T-cell (primary cell): Measurements from ENCODE around the gene IL1RAP. TPM values are rescaled to one million over a fixed set of nuclear protein-coding genes. Genes with fewer than 3 reads are reported as not detected.

Experiments used
- ATAC-seq, 4 experiments: fragments of 200-7000 bp in 3 of 4; fragments of 150-1000 bp in 1 of 4; cut with Tn5 transposase; replicated peaks in 1 of 4; 1 replicate in 3 of 4; 2 replicates in 1 of 4; pipeline ENCODE4 v1.10.0; 2021; ENCODE audit warnings: moderate library complexity in 3 of 4, mild to moderate bottlenecking in 2 of 4, moderate number of reproducible peaks in 1 of 4
- CTCF ChIA-PET, 2 donors: fragments of 300-600 bp; sonication (Branson Sonifier 250); formaldehyde crosslinking; loops; one replicate each; lab custom pipeline; 2022; ENCODE audit warnings: antibody characterized with exemption in 2 of 2; lab: Charles Lee
- POLR2A ChIA-PET, 2 donors: fragments of 300-600 bp; sonication (Branson Sonifier 250); formaldehyde crosslinking; loops; one replicate each; lab custom pipeline; 2022; ENCODE audit warnings: antibody characterized with exemption in 2 of 2; lab: Charles Lee
- DNase-seq, 35 experiments: peaks; one replicate each; pipeline versions ENCODE4 v3.0.0 to v3.0.0-alpha.2; 2013 to 2023
- H3K27ac ChIP-seq: one replicate; pipeline ENCODE4 v1.5.1; 2013; ENCODE audit warnings: low read length
- H3K27me3 ChIP-seq, 2 experiments: replicated peaks in 1 of 2; 1 replicate in 1 of 2; 2 replicates in 1 of 2; pipeline versions ENCODE4 v1.6.1 to v1.7.0; 2013; ENCODE audit warnings: low read length in 1 of 2, mixed read lengths in 1 of 2; ENCODE audit not compliant: control insufficient read depth in 2 of 2, insufficient read depth in 2 of 2; ENCODE audit errors: extremely low read depth in 1 of 2
- H3K36me3 ChIP-seq, 2 donors: 1 replicate in 1 of 2; 2 replicates in 1 of 2; pipeline versions ENCODE4 v1.6.1 to v1.7.0; 2013; ENCODE audit warnings: low read length in 1 of 2; ENCODE audit not compliant: control insufficient read depth in 2 of 2, insufficient read depth in 1 of 2; ENCODE audit errors: extremely low read depth in 1 of 2
- H3K4me1 ChIP-seq, 2 experiments: 1 replicate in 1 of 2; 2 replicates in 1 of 2; pipeline versions ENCODE4 v1.6.1 to v1.7.0; 2013; ENCODE audit warnings: low read length in 2 of 2, mixed read lengths in 1 of 2; ENCODE audit not compliant: insufficient read depth in 2 of 2, control insufficient read depth in 1 of 2; ENCODE audit errors: extremely low read depth in 1 of 2
- H3K4me3 ChIP-seq, 2 donors: 1 replicate in 1 of 2; 2 replicates in 1 of 2; pipeline versions ENCODE4 v1.5.1 to v1.7.0; 2013; ENCODE audit warnings: mild to moderate bottlenecking in 2 of 2, low read length in 1 of 2, moderate library complexity in 1 of 2; ENCODE audit not compliant: control insufficient read depth in 1 of 2; ENCODE audit errors: extremely low read depth in 1 of 2
- H3K9me3 ChIP-seq: 2 replicates; pipeline ENCODE4 v1.7.0; 2013
- H3K27ac Mint-ChIP-seq, 2 donors: one replicate each; pipeline ENCODE4 v1.8.0; 2020 to 2021; ENCODE audit warnings: mild to moderate bottlenecking in 2 of 2, mixed read lengths in 2 of 2
- H3K27me3 Mint-ChIP-seq, 2 donors: one replicate each; pipeline ENCODE4 v1.8.0; 2021 to 2022; ENCODE audit warnings: mixed read lengths in 2 of 2
- H3K36me3 Mint-ChIP-seq: one replicate; pipeline ENCODE4 v1.8.0; 2021; ENCODE audit warnings: mixed read lengths
- H3K4me1 Mint-ChIP-seq, 3 donors: one replicate each; pipeline ENCODE4 v1.8.0; 2020 to 2022; ENCODE audit warnings: mixed read lengths in 3 of 3, mild to moderate bottlenecking in 1 of 3
- H3K4me3 Mint-ChIP-seq, 3 donors: one replicate each; pipeline ENCODE4 v1.8.0; 2020 to 2022; ENCODE audit warnings: mild to moderate bottlenecking in 3 of 3, mixed read lengths in 3 of 3, moderate library complexity in 3 of 3
- H3K9me3 Mint-ChIP-seq, 3 donors: one replicate each; pipeline ENCODE4 v1.8.0; 2020 to 2022; ENCODE audit warnings: mixed read lengths in 3 of 3
- WGBS: methylation state at CpG from one replicate; pipeline ENCODE4 v1.1.5; 2013; ENCODE audit warnings: missing lambda C conversion rate; ENCODE audit not compliant: insufficient coverage; 5-methylcytosine and 5-hydroxymethylcytosine counted together
- total RNA-seq, 35 experiments: library from RNA in 6 of 35; stranded (reverse) in 6 of 35; fragments of 120-200 nt in 1 of 35; gene quantifications; one replicate each; pipeline versions ENCODE4 v1.2.1 to v1.2.4 and lab custom pipeline; 2013 to 2026

Gene IL1RAP
- total RNA-seq, 5 donors from 2014 or later (not counting 1 experiment from before 2014, with no cell fraction given) = 8.6 to 14.5 (median 9.9) TPM

GRCh38 chr3:190558316-190558715, 44.4 kb downstream of the IL1RAP start:
- Mint-ChIP-seq H3K4me3 (no peak overlapping the region), H3K9me3 (no peaks in the 10 kb centered on the region), H3K4me1 (peaks cover 0 to 8% (median 2%) of the 10 kb centered on the region in 3 donors), H3K27me3 (no peaks in the 10 kb centered on the region), H3K36me3 (peaks cover 47% of the 10 kb centered on the region), H3K27ac (no peak overlapping the region)
- no peak for DNase-seq
- Histone ChIP-seq H3K4me3 (no peak overlapping the region), H3K4me1 (no peaks in the 10 kb centered on the region), H3K27ac (no peak overlapping the region), H3K27me3 (no peaks in the 10 kb centered on the region), H3K9me3 (peaks cover 5% of the 10 kb centered on the region), H3K36me3 (no peaks in the 10 kb centered on the region)
- CTCF ChIA-PET = no interaction called here
- no peak for ATAC-seq
- no CpG with 5 or more reads among the region's 1 CpG for WGBS
- POLR2A ChIA-PET = interaction anchor here in 1 of 2 donors (0.7 kb wide), 1 partner anchor 181 kb away, joined by 3 read pairs; no protein-coding TSS in a partner anchor

- Mint-ChIP-seq H3K27me3 (no peaks in the 10 kb centered on the region), H3K27ac (no peak overlapping the region), H3K9me3 (no peaks in the 10 kb centered on the region), H3K4me3 (no peak overlapping the region), H3K36me3 (peaks cover 50% of the 10 kb centered on the region), H3K4me1 (peaks cover 0 to 10% (median 2%) of the 10 kb centered on the region in 3 donors)
- ChIA-PET CTCF (no interaction called here), POLR2A (no interaction called here)
- Histone ChIP-seq H3K9me3 (peaks cover 5% of the 10 kb centered on the region), H3K4me3 (no peak overlapping the region), H3K27ac (no peak overlapping the region), H3K27me3 (no peaks in the 10 kb centered on the region), H3K36me3 (no peaks in the 10 kb centered on the region), H3K4me1 (no peaks in the 10 kb centered on the region)
- no CpG with 5 or more reads among the region's 2 CpGs for WGBS
- DNase-seq (no peak), ATAC-seq (no peak)
These were observed 44.9 kb downstream of the IL1RAP start for GRCh38 chr3:190558796-190559195.

- no peaks in the 10 kb centered on the region for H3K4me1 ChIP-seq
- H3K4me1 Mint-ChIP-seq = peaks cover 0 to 10% (median under 1%) of the 10 kb centered on the region in 3 donors
- H3K27me3 ChIP-seq = no peaks in the 10 kb centered on the region
- H3K36me3 ChIP-seq = no peaks in the 10 kb centered on the region
- H3K9me3 ChIP-seq = peaks cover 5% of the 10 kb centered on the region
- ChIA-PET CTCF (no interaction called here), POLR2A (no interaction called here)
- peaks cover 58% of the 10 kb centered on the region for H3K36me3 Mint-ChIP-seq
- ATAC-seq (no peak), DNase-seq (no peak)
- no peak overlapping the region for H3K27ac Mint-ChIP-seq
- H3K4me3 Mint-ChIP-seq = no peak overlapping the region
- no peaks in the 10 kb centered on the region for H3K27me3 Mint-ChIP-seq
- H3K27ac ChIP-seq = no peak overlapping the region
- H3K9me3 Mint-ChIP-seq = no peaks in the 10 kb centered on the region
- 93% methylated on average over 4 of the region's 11 CpGs for WGBS
- no peak overlapping the region for H3K4me3 ChIP-seq
These were observed 46.4 kb downstream of the IL1RAP start for GRCh38 chr3:190560013-190560895.

GRCh38 chr3:190562866-190563510, 49.1 kb downstream of the IL1RAP start:
- H3K27me3 ChIP-seq = no peaks in the 10 kb centered on the region
- ATAC-seq (no peak), DNase-seq (no peak)
- peaks cover 0 to 3% of the 10 kb centered on the region in 2 donors for H3K36me3 ChIP-seq
- Mint-ChIP-seq H3K4me3 (no peak overlapping the region), H3K27ac (no peak overlapping the region), H3K27me3 (no peaks in the 10 kb centered on the region), H3K4me1 (peaks cover 2 to 10% (median 4%) of the 10 kb centered on the region in 3 donors), H3K9me3 (no peaks in the 10 kb centered on the region), H3K36me3 (peaks cover 53% of the 10 kb centered on the region)
- POLR2A ChIA-PET = no interaction called here
- H3K4me3 ChIP-seq = no peak overlapping the region
- no peaks in the 10 kb centered on the region for H3K4me1 ChIP-seq
- WGBS = 100% methylated on average over 1 of the region's 3 CpGs
- CTCF ChIA-PET = no interaction called here
- no peak overlapping the region for H3K27ac ChIP-seq
- H3K9me3 ChIP-seq = peaks cover 5% of the 10 kb centered on the region

GRCh38 chr3:190564175-190564574, 50.3 kb downstream of the IL1RAP start:
- ChIA-PET CTCF (no interaction called here), POLR2A (no interaction called here)
- H3K36me3 Mint-ChIP-seq = peaks cover 54% of the 10 kb centered on the region
- DNase-seq (no peak), ATAC-seq (no peak)
- no peak overlapping the region for H3K27ac Mint-ChIP-seq
- H3K4me1 Mint-ChIP-seq = peaks cover 2 to 10% (median 4%) of the 10 kb centered on the region in 3 donors
- Histone ChIP-seq H3K4me1 (no peaks in the 10 kb centered on the region), H3K9me3 (peaks cover 2% of the 10 kb centered on the region), H3K27me3 (no peaks in the 10 kb centered on the region), H3K4me3 (no peak overlapping the region), H3K36me3 (peaks cover 0 to 3% of the 10 kb centered on the region in 2 donors), H3K27ac (no peak overlapping the region)
- no CpG with 5 or more reads among the region's 2 CpGs for WGBS
- no peak overlapping the region for H3K4me3 Mint-ChIP-seq
- no peaks in the 10 kb centered on the region for H3K27me3 Mint-ChIP-seq
- no peaks in the 10 kb centered on the region for H3K9me3 Mint-ChIP-seq

GRCh38 chr3:190566043-190566933, 52.4 kb downstream of the IL1RAP start:
- no peaks in the 10 kb centered on the region for H3K9me3 ChIP-seq
- WGBS = 100% methylated on average over 1 of the region's 6 CpGs
- no peak overlapping the region for H3K27ac ChIP-seq
- Mint-ChIP-seq H3K4me1 (peaks cover 2 to 5% (median 4%) of the 10 kb centered on the region in 3 donors), H3K27ac (no peak overlapping the region), H3K36me3 (peaks cover 53% of the 10 kb centered on the region), H3K4me3 (no peak overlapping the region), H3K9me3 (no peaks in the 10 kb centered on the region), H3K27me3 (no peaks in the 10 kb centered on the region)
- no peaks in the 10 kb centered on the region for H3K4me1 ChIP-seq
- H3K36me3 ChIP-seq = peaks cover 0 to 3% of the 10 kb centered on the region in 2 donors
- DNase-seq (peak in 20 of 35 experiments; percentile 1 to 52 (median 10)), ATAC-seq (no peak)
- no peaks in the 10 kb centered on the region for H3K27me3 ChIP-seq
- ChIA-PET POLR2A (interaction anchor here in 1 of 2 donors (0.5 kb wide), 1 partner anchor 350 kb away, joined by 5 read pairs; no protein-coding TSS in a partner anchor), CTCF (no interaction called here)
- no peak overlapping the region for H3K4me3 ChIP-seq
